HG02852 (cell line): ENCODE data around the gene VTI1A.
"Not testable (repeated sequence)": the region's sequence is repeated elsewhere in the genome, so short reads cannot be mapped to it uniquely, and the experiment has no call there.

ENCODE experiments used
- ATAC-seq: cut with Tn5 transposase; IDR thresholded peaks from one replicate; pipeline ENCODE4 v1.9.1; 2021; ENCODE audit warnings: mild to moderate bottlenecking, moderate library complexity; ENCODE audit not compliant: unreplicated experiment

The VTI1A gene

GRCh38 chr10:112585126-112585525 lies 138.1 kb downstream of the VTI1A start:
- no peak for ATAC-seq

- ATAC-seq: no peak
Observed at GRCh38 chr10:112585960-112586359, 138.9 kb downstream of the VTI1A start.

DNA sequence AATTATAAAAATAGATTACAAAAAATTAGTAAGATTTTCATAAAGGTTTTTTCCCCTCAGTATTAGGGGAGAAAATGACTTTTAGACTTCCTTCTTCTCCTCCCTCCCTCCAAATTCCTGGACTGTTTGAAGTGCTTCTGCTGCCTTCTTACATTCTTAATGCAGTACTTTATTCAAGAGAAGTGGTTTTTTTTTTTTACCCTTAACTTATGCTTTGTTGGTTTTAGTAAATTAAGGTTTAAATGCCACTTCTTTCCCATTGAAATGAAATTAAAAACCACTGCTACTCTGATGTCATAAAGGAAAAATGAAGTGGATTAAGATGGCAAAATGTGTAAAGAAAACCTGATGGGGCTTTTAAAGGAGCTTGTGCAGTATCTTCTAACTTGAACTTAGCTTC lies 140.7 kb downstream of the VTI1A start:
- ATAC-seq: no peak

- no peak for ATAC-seq
Observed at GRCh38 chr10:112588225-112588990, 141.4 kb downstream of the VTI1A start.

DNA sequence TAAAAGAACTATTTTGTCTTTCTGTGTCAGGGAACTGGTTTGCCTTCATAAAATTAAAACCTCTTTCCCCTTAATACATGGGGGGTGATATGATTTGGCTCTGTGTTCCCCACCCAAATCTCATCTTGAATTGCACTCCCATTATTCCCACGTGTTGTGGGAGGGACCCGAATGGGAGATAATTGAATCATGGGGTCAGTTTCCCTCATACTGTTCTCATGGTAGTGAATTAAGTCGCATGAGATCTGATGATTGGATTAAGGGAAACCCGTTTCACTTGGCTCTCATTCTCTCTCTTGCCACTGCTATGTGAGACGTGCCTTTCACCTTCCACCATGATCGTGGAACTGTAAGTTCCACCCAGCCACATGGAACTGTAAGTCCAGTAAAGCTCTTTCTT lies 142.1 kb downstream of the VTI1A start:
- ATAC-seq: no peak

- ATAC-seq: not testable (repeated sequence)
Observed at GRCh38 chr10:112590786-112591185, 143.8 kb downstream of the VTI1A start.

GRCh38 chr10:112593023-112593422 lies 146.0 kb downstream of the VTI1A start:
- ATAC-seq: no peak

GRCh38 chr10:112601214-112602090 lies 154.4 kb downstream of the VTI1A start:
- ATAC-seq: no peak

- no peak for ATAC-seq
Observed at GRCh38 chr10:112603062-112603461, 156.0 kb downstream of the VTI1A start.

- ATAC-seq: no peak
Observed at GRCh38 chr10:112605063-112605462, 158.0 kb downstream of the VTI1A start.

DNA sequence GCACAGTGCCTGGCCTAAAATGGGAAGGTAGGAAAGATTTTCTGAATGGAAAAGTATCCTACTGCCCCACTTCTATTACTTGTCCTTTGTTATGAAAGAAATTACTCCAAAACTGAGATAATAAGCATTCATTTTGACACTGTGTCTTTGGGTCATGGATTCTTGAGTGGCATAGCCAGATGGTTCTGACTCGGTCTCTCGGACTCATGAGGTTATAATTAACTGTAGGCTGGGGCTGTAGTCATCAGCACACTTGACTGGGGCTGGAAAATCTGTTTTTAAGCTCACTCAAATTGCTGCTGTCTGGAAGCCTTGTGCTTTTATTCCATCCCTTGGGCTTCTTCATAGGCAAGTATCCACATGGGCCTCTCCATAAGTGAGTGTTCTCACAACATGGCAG lies 160.5 kb downstream of the VTI1A start:
- no peak for ATAC-seq

DNA sequence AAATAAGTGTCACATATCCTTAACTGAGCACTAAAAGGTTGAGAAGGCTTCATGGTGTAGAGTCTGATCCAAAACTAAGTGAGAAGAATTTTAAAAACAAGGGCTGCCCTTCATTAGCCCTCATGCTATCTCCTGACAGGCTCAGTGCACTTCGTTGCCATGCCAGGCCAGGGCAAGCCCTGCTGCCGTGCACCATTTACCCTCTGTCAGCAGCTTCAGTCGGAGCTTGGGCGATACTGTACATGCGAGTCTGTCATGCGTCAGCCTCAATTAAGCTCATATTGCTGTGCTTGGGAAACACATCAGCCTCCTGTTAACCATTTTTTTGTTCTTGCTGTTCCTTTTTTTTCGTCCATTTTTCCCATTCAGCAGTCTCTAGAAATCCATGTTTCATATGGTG lies 166.6 kb downstream of the VTI1A start:
- no peak for ATAC-seq

- no peak for ATAC-seq
Observed at GRCh38 chr10:112614072-112614471, 167.1 kb downstream of the VTI1A start.

DNA sequence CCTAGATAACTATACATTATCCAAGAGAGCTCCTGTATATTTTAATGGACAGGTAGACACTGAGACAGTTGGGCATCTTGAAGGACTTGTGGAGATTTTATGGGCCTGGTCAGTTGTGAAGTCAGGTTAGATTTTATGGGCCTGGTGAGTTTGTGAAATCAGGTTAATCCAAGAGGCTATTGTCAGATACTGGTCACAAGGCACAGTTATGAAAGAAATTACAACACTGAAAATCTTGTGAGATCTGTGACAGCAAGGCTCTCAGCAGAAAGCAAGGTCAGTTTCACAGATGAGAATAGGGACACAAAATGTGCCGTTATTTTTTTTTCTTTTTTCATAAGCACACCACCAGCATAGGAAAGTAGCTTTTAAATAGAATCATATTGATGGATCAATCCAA lies 167.6 kb downstream of the VTI1A start:
- no peak for ATAC-seq

- no peak for ATAC-seq
Observed at GRCh38 chr10:112615269-112615668, 168.3 kb downstream of the VTI1A start.

DNA sequence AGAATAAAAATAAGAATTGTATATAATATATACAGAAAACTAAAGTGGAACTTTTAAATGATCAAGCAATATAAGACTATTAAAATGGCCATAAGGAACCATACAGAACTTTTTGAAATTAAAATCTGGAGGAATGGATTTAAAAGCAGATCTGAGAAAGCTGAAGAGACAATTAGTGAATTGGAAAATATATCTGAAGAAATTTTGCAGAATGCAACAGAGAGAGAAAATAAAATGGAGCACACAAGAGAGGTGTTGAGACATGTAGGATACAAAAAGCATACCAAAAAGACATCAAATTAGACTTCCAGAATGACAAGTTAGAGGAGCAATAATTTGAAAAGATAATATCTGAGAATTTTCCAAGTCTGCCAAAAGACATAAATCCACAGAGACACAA lies 169.6 kb downstream of the VTI1A start:
- ATAC-seq: no peak

DNA sequence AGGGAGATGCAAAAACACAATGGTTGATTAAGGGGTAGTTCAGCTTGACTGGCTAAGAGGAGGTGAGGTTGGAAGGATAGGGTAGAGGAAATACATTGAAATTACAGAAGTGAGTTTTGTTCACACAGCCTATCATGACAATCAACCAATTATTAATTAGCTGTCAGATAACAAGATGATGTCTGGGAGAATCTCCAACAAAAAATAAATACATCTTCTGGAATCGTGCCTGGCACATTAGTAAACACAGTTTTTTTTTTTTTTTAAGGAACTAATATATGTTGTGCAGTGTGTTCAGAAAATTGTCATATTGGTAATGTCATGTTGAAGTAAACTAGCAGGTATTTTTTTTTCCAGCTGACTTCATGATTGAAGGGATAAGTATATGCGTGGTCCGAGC lies 171.8 kb downstream of the VTI1A start:
- ATAC-seq: no peak

- ATAC-seq: no peak
Observed at GRCh38 chr10:112619556-112619955, 172.5 kb downstream of the VTI1A start.

- no peak for ATAC-seq
Observed at GRCh38 chr10:112622786-112623185, 175.8 kb downstream of the VTI1A start.

DNA sequence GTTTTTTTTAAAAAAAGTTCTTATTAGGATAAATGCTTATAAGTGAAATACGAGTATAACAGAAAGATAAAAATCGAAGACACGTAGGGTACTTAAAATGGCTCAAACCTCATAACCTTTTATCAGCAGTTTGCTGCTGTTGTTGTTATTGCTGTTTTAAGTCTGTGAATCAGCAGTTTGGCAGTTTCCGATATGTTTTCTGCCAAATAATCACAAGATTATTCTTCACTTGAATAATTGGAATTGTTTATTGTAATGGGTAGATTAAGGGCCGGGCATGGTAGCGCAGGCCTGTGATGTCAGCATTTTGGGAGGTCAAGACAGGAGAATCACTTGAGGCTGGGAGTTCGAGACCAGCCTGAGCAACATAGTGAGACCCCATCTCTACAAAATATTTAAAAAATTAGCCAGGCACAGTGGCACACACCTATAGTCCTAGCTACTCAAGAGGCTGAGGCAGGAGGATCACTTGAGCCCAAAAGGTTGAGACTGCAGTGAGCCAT lies 177.6 kb downstream of the VTI1A start:
- no peak for ATAC-seq

GRCh38 chr10:112628951-112629609 lies 182.1 kb downstream of the VTI1A start:
- ATAC-seq: no peak
